Activated CD4-positive, CD25-positive, alpha-beta regulatory T cell treated with anti-CD3 and anti-CD28 coated beads, Interleukin-2, amount 50 U/mL, for 24 hours (primary cell): ENCODE measurements around the gene MEFV.
A peak's percentile ranks its signal among the peaks of the same experiment; 100 is the strongest.

Experiments
- ATAC-seq, 2 donors: fragments of 150-1000 bp; cut with Tn5 transposase; one replicate each; pipeline ENCODE4 v1.10.0; 2021; ENCODE audit warnings: mild to moderate bottlenecking in 1 of 2, moderate library complexity in 1 of 2

Gene MEFV

DNA sequence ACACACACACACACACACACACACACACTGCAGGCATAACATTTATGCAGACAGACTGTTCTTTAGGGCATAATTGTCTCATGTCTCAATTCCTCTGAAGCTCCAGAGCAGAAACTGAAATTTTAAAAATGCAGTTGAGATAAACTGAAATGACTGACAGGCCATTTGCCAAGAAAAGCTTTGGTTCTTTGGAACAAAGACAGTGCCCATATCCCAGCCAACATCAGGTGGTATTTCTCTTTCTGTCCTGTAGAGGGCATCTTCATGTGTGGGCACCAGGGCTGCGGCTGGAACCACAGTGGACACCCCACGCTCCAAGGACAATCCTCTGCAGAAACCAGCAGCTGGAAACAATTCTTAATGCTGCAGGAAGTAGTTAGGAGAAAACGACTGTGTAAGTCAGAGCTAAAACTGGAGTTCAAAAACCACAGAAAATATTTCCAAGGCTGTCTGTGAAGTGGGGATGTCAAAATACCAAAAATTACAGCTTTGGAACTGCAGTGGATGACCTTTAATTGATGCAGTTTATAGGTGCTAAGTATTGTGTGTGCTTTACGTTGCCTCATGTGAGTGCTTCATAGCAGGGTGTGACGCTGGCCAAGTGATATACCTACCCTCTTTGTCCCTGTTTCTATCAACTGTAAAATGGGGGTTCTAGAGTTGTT, 10.6 kb upstream of the MEFV start:
- no peak for ATAC-seq

GRCh38 chr16:3264137-3265036, 8.0 kb upstream of the MEFV start:
- ATAC-seq: peak; percentile 91 to 96

DNA sequence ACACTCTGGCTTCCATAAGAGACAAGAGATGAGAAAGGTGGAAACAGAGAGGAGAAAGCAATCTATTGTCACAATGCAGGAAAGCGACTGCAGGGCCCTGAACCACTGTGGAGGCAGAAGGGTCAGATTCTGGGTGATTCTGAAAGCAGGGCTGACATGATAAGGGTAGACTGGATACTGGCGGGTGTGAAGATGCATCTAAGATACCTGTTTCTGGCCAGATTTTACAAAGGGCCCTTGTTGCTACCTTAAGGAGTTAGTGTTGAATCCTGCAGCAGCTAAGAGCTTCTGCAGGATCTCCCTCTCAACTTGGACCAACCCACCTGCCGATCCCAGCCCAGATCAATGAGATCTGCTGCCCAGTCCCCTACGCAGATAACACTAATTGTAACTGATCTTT, 6.1 kb upstream of the MEFV start:
- ATAC-seq: no peak

DNA sequence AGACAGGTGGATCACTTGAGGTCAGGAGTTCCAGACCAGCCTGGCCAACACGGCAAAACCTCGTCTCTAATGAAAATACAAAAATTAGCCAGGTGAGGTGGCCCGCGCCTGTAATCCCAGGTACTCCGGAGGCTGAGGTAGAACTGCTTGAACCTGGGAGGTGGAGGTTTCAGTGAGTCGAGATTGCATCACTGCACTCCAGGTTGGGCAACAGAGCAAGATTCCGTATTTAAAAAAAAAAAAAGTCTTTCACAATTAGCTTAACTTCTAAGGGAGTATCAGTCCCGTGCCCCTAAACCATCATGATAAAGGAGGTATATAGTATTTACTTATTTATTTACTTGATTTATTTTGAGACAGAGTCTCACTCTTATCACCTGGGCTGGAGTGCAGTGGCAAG, 3.4 kb upstream of the MEFV start:
- no peak for ATAC-seq

- ATAC-seq: no peak
Observed at GRCh38 chr16:3256866-3257465, 533 bp upstream of the MEFV start.

DNA sequence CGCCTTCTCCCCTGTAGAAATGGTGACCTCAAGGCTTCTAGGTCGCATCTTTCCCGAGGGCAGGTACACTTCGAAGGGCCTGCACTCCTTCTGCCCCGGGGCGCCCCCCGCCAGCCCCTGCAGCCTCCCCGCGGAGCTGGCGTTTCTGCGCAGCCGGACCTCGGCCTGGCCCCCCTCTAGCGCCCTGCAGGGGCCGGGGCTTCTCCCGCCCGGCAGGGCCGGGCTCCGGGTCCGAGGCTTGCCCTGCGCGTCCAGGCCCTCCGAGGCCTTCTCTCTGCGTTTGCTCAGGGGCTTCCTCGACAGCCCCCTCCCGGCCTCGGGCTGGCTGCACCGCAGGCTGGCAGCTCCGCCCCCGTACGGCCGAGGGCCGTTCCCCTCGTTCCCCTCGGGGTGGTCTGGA, 2.1 kb downstream of the MEFV start:
- no peak for ATAC-seq

DNA sequence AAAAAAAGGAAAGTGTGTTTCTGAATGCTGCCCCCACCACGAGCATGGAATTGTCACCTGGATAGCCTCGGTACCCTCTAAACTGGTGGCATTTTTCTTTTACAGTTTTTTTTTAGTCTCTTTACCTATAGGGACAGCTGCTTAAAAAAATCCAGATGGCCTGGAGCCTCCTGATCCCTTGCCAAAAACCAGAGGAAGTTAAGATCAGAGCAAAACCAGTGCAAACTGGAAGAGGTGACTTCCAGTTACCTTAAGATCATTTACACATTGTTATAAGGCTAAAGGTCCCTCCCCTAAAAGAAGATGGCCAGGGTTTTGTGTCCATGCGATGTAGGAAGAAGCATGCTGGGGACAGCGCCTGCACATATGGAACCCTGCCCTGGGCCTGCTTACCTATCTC, 3.5 kb downstream of the MEFV start:
- no peak for ATAC-seq

GRCh38 chr16:3249451-3249850, 7.0 kb downstream of the MEFV start:
- ATAC-seq: no peak

DNA sequence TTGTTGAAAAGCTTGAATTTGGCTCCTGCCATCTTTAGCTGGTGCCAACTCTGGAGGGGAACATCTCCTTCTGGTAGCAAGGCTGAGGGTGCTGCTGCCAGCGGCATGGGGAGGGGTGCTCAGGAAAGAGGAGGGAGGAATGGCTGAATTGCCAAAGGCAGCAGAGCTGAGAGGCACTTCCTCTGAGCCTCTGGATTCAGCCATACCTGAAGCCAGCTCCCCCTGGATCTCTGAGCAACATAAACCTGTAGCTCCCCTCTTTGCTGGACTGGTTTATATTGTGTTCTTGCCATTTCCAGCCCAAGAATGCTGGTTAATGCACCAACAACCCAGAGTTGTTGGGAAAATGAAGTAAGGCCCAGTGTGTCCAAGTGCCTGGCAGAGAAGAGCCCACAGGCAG, 7.4 kb downstream of the MEFV start:
- ATAC-seq: no peak

DNA sequence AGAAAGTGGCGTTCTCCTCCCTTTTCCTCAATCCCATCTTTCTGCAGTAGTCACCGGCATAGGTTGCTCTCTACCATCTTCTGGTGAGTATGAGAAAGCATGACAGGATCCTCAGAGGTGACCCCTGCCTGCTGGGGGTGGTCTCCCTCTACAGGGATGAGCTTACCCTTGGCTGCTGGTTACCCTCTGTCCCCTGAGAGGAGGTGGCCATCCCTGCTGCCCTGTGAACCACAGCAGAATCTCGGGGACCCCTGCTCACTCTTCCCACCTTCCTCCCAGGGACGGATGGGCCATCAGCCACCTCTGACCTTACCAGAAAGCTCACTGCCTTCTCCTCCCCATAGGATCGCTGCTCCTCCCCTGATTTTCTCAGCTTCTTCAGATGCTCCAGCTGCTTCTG, 7.8 kb downstream of the MEFV start:
- ATAC-seq: no peak

GRCh38 chr16:3246876-3247275, 9.6 kb downstream of the MEFV start:
- ATAC-seq: no peak

- no peak for ATAC-seq
Observed at GRCh38 chr16:3246002-3246401, 10.4 kb downstream of the MEFV start.

DNA sequence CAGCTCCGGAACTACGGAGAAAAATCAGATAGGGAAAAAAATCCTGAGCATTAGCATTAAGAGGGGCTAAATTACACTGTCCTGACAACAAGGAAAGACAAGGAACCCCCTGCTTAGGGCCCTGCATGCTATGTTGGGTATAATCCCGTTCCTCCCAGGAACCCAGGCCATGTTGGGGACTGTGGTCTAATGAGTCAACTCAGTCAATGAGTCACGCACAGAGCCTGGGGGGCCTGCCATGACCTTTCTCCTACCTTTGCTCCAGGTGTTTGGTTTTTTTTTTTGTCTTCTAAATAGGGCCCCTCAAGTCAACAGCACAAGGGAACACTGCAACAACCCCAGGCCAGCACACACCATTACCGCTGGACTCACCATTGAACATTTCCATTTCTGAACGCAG, 12.6 kb downstream of the MEFV start:
- ATAC-seq: no peak

GRCh38 chr16:3242709-3243108, 13.7 kb downstream of the MEFV start:
- no peak for ATAC-seq

- ATAC-seq: no peak
Observed at GRCh38 chr16:3241761-3242160, 14.7 kb downstream of the MEFV start.

DNA sequence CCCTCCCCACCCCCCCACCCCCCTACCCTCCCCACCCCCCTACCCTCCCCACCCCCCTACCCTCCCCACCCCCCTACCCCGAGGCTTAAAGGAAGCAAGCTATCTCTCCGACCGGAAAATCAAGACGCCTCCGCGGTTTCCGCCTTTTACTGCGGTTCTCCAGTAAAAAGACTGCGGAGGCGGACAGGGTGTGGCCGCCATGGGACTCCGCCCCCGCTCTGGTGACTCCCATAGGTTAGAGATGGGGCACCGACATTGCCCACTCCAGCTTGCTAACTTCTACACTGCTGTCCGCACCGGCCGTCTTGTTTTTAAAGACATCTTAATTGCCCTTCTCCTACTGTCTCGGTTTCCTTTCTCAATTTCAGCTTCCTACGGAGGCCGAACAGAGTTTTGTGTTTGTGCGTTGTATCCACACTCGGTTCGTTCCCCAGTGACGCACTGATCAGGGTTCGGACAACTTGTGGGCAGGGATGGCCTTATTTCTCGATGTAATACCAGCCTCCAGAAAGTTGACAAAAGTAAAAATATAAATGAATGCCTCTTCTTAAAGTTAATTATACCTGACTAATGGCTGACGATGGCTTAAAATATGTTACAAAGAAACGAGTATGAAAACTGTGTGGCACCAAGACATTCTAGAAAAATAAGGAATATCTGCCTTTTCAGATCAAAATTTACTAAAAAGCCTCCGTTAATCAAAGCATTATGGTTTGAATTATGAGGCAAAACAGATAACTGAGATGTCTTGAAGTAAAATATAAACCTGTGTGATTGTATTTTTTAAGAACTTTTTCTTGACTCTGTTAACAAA, 20.4 kb downstream of the MEFV start:
- ATAC-seq: no peak

DNA sequence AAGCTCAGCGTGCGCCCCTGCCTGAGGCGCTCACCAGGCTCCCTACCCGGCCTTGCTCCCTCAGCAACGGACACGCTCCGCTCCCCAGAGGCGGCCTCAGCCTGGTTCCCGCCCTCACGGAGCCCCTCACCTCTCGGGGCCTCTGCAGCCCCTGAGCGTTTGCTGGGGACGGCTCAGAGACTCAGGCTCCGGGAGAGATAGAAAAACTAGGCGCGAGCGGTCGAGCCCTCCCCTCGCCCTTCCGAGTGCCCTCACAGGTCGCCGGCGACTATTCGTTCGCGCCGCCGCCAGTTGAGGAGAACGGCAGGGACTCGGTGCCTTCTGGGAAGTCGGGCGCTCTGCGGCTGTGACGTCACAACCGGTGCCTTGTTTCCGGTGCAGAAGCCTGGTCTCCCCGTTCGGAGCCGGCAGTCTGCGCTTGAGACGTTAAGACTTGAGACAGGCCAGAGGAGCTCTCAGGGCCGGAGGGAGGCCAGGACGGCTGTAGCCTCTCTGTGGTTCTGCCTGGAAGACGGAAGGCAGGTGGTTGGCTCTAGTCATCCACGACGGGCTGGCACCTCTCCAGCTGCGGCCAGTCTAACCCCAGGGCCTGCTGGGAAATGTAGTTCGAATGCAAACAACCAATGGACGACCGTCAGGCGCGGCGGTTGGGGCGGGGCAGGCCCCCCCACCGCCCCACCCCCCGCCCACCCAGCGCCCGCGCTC, 21.4 kb downstream of the MEFV start, which contains the start of gene ZNF200:
Gene ZNF200, minus strand, starts transcription at position 302 of the 705 bp plus-strand sequence. CDS start 1,403 bp downstream, outside the sequence.
- ATAC-seq: peak; percentile 95 to 96

DNA sequence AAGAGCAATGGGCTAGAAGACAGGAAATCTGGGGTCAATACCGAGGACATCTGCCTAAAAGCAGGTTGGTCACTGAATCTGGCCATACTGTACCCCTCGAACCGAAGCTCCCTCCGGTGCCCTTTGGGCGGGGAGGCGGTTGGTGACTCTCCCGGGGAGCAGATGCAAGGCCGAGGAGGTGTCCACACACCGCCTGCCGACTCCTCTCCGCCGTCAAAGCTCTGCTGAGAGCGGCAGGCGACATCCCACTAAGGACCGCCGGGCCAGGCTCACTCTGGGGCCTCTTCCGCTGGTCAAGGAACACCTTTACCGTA, 21.9 kb downstream of the MEFV start:
- peak in 1 of 2 donors; percentile 7 for ATAC-seq

DNA sequence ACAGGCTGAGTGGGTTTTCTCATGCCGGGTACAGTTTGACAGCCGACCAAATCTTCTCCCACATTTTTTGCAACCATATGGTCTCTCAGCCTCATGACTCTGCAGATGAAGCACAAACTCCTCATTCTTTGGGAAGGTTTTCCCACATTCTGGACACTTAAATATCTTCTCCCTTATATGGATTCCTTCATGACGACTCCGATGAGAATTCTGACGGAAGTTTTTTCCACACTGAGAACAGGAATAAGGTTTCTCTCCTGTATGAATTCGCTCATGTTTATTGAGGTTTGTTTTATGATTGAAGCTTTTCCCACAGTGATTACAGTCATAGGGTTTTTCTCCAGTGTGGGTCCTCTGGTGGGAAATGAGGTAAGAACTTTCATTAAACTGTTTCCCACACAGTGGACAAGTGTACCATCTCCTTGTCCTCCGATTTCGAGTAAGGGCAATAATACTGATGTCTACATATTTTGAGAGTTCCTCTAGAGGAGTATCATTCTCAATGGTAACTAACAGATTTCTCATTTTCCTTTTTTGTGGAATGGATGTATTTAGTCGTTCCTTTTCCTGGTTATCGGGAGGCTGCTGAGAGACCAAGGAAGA, 32.4 kb downstream of the MEFV start:
- ATAC-seq: no peak

DNA sequence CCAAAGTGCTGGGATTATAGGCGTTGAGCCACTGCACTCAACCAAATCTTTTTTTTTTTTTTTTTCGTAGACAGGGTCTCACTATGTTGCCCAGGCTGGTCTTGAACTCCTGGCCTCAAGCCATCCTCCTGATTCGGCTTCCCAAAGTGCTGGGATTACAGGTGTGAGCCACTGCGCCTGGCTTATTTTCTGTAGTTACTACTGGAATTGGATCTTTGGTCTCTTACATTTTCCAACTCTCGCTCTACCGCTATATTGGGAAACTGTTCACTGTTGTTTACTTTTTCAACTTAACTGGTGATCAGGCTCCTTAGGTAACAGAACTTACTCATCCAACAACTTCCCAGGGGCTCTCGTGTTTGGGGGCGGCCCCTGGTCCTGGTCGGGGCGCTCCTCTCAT, 35.6 kb downstream of the MEFV start:
- ATAC-seq: no peak

GRCh38 chr16:3216263-3216640, 40.2 kb downstream of the MEFV start:
- peak in 1 of 2 donors; percentile 11 for ATAC-seq
